T-helper 17 cell (primary cell): ENCODE results near the gene POLR3A. TPM values are rescaled to one million over a fixed set of nuclear protein-coding genes. Genes with fewer than 3 reads are reported as not detected.
"Not testable (repeated sequence)": the region's sequence is repeated elsewhere in the genome, so short reads cannot be mapped to it uniquely, and the experiment has no call there.

Experiments
- ATAC-seq: fragments of 150-1000 bp; cut with Tn5 transposase; 2 replicates; pipeline ENCODE4 v1.10.0; 2021; ENCODE audit warnings: mild to moderate bottlenecking, moderate library complexity
- DNase-seq, 3 donors: peaks; one replicate each; pipeline versions ENCODE4 v3.0.0 to v3.0.0-alpha.2; 2020 to 2021
- H3K9me3 ChIP-seq: one replicate; pipeline ENCODE4 v1.7.0; 2013; ENCODE audit warnings: low read length, mild to moderate bottlenecking; ENCODE audit not compliant: control insufficient read depth, poor library complexity, severe bottlenecking
- H3K27ac Mint-ChIP-seq: one replicate; pipeline ENCODE4 v1.8.0; 2022; ENCODE audit warnings: mild to moderate bottlenecking, moderate library complexity, mixed read lengths
- H3K27me3 Mint-ChIP-seq: one replicate; pipeline ENCODE4 v1.8.0; 2022; ENCODE audit warnings: mixed read lengths
- H3K36me3 Mint-ChIP-seq: one replicate; pipeline ENCODE4 v1.8.0; 2022; ENCODE audit warnings: low read depth, mixed read lengths
- H3K4me1 Mint-ChIP-seq: one replicate; pipeline ENCODE4 v1.8.0; 2022; ENCODE audit warnings: mild to moderate bottlenecking, mixed read lengths
- H3K4me3 Mint-ChIP-seq: one replicate; pipeline ENCODE4 v1.8.0; 2022; ENCODE audit warnings: mild to moderate bottlenecking, moderate library complexity, mixed read lengths
- total RNA-seq, 4 donors: library from RNA in 2 of 4; stranded (reverse) in 2 of 4; gene quantifications; one replicate each; pipeline ENCODE4 v1.2.3 and lab custom pipeline; 2022 to 2026

The POLR3A gene
- total RNA-seq, 2 donors from 2014 or later: 10.9 to 12.0 TPM

DNA sequence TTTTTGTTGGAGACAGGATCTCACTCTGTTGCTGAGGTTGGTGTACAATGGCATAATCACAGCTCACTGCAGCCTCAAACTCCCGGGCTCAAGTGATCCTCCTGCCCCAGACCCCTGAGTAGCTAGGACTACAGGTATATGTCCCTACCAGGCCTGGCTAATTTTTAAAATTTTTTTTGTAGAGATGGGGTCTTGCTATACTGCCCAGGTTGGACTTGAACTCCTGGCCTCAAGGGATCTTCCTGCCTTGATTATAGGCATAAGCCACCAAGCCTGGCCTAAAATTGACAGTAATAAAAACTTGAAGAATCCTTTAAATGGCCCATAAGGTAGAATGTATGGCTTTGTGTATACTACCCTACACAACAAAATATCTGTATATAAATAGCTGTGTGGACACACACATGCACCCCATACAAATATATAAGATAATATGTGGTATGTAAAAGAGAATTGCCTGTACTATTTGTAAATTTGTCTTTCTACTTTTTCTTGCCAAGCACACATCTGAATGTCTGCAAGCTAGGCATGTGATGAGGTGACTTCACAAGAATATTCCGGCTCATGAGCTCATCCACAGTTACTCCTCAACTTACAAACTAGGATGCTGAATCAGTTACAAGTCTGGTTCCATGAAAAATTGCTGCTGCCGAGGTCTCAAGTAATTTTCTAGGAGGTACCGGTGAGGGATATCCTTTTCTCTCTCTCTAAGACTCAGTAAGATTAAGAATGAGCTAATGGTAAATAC is 26.6 kb downstream of the POLR3A start:
- peaks cover 8% of the 10 kb centered on the region for H3K4me1 Mint-ChIP-seq

GRCh38 chr10:78000956-78001472 is 28.3 kb downstream of the POLR3A start:
- Mint-ChIP-seq H3K27me3 (no peaks in the 10 kb centered on the region), H3K27ac (no peak overlapping the region), H3K4me3 (no peak overlapping the region), H3K4me1 (peaks cover 4% of the 10 kb centered on the region), H3K36me3 (peaks cover 24% of the 10 kb centered on the region)
- DNase-seq (no peak), ATAC-seq (no peak)
- no peaks in the 10 kb centered on the region for H3K9me3 ChIP-seq

More for the DNA sequence above, 26.6 kb downstream of the POLR3A start:
- no peaks in the 10 kb centered on the region for H3K27me3 Mint-ChIP-seq
- H3K36me3 Mint-ChIP-seq: peaks cover 25% of the 10 kb centered on the region
- H3K4me3 Mint-ChIP-seq: no peak overlapping the region
- H3K9me3 ChIP-seq: no peaks in the 10 kb centered on the region
- no peak overlapping the region for H3K27ac Mint-ChIP-seq
- DNase-seq (no peak), ATAC-seq (no peak)

- Mint-ChIP-seq H3K4me1 (peaks cover 4% of the 10 kb centered on the region), H3K4me3 (no peak overlapping the region), H3K27me3 (no peaks in the 10 kb centered on the region), H3K36me3 (peaks cover 23% of the 10 kb centered on the region), H3K27ac (no peak overlapping the region)
- no peaks in the 10 kb centered on the region for H3K9me3 ChIP-seq
- ATAC-seq: no peak
- no peak for DNase-seq
Observed at GRCh38 chr10:78000206-78000605, 29.1 kb downstream of the POLR3A start.

- not testable (repeated sequence) for H3K4me3 Mint-ChIP-seq, H3K27me3 Mint-ChIP-seq
- H3K36me3 Mint-ChIP-seq: peaks cover 24% of the 10 kb centered on the region
Observed at GRCh38 chr10:77998780-77999179, 30.5 kb downstream of the POLR3A start.

DNA sequence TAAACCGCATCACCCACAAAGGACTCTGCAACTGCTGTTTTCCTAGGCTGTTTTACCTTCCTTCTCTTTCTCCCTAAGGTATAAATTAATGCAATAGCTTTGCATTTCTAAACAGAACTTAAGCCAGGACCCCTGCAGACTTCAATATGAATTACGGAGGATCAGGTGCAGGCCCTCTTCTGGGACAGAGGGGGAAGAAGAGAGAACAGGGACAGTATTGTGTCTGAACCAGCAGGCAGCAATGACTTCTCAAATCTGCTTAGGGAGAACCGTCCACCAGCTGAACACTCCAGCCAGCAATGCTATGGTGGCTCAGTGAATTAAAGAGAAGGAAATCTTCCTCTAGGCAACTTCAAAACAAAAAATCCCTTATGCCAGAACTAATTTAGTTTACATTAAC is 35.7 kb downstream of the POLR3A start:
- DNase-seq (no peak), ATAC-seq (no peak)
- H3K4me3 Mint-ChIP-seq: no peak overlapping the region
- peak overlapping the region; percentile 14 for H3K27ac Mint-ChIP-seq
- H3K36me3 Mint-ChIP-seq: peaks cover 20% of the 10 kb centered on the region
- H3K4me1 Mint-ChIP-seq: peaks cover 8% of the 10 kb centered on the region
- H3K27me3 Mint-ChIP-seq: no peaks in the 10 kb centered on the region
- H3K9me3 ChIP-seq: no peaks in the 10 kb centered on the region

More at GRCh38 chr10:77998780-77999179, 30.5 kb downstream of the POLR3A start:
- not testable (repeated sequence) for DNase-seq, H3K27ac Mint-ChIP-seq, H3K4me1 Mint-ChIP-seq, H3K9me3 ChIP-seq, ATAC-seq

- no peak for ATAC-seq
- H3K27ac Mint-ChIP-seq: no peak overlapping the region
- H3K4me3 Mint-ChIP-seq: no peak overlapping the region
Observed at GRCh38 chr10:77989081-77989724, 40.1 kb downstream of the POLR3A start.

GRCh38 chr10:77987671-77988255 is 41.6 kb downstream of the POLR3A start:
- H3K36me3 Mint-ChIP-seq: peaks cover 14% of the 10 kb centered on the region
- no peaks in the 10 kb centered on the region for H3K9me3 ChIP-seq
- DNase-seq: no peak
- H3K27me3 Mint-ChIP-seq: no peaks in the 10 kb centered on the region
- no peak for ATAC-seq
- no peak overlapping the region for H3K4me3 Mint-ChIP-seq
- H3K4me1 Mint-ChIP-seq: peaks cover 5% of the 10 kb centered on the region
- peak overlapping the region; percentile 14 for H3K27ac Mint-ChIP-seq

More at GRCh38 chr10:77989081-77989724, 40.1 kb downstream of the POLR3A start:
- no peak for DNase-seq
- H3K36me3 Mint-ChIP-seq: peaks cover 18% of the 10 kb centered on the region
- no peaks in the 10 kb centered on the region for H3K27me3 Mint-ChIP-seq
- no peaks in the 10 kb centered on the region for H3K9me3 ChIP-seq
- peaks cover 8% of the 10 kb centered on the region for H3K4me1 Mint-ChIP-seq

DNA sequence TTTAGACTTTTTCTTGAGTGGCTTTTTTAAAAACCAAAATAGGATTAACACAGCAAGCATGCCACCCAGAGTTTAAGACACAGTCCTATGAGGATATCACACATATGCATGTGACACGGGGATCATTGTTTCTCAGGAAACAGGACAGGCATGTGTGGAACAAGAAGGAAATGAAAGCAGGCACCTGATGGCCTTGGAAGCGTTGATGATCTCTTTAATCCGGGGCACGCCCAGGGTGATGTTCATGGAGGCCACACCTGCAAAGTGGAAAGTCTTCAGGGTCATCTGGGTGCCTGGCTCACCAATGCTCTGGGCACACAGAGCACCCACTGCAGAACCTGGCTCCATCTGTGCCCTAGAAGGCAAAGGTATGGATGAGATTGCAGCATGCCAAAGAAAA is 44.3 kb downstream of the POLR3A start:
- ATAC-seq (no peak), DNase-seq (no peak)
- no peaks in the 10 kb centered on the region for H3K27me3 Mint-ChIP-seq
- H3K4me3 Mint-ChIP-seq: no peak overlapping the region
- no peak overlapping the region for H3K27ac Mint-ChIP-seq
- peaks cover 12% of the 10 kb centered on the region for H3K36me3 Mint-ChIP-seq
- H3K4me1 Mint-ChIP-seq: peaks cover 5% of the 10 kb centered on the region
- no peaks in the 10 kb centered on the region for H3K9me3 ChIP-seq

GRCh38 chr10:77983384-77984341 is 45.7 kb downstream of the POLR3A start:
- H3K36me3 Mint-ChIP-seq: peaks cover 12% of the 10 kb centered on the region
- no peak overlapping the region for H3K4me3 Mint-ChIP-seq
- DNase-seq: no peak
- no peaks in the 10 kb centered on the region for H3K9me3 ChIP-seq
- H3K4me1 Mint-ChIP-seq: peaks cover 5% of the 10 kb centered on the region
- ATAC-seq: no peak
- H3K27ac Mint-ChIP-seq: no peak overlapping the region
- H3K27me3 Mint-ChIP-seq: no peaks in the 10 kb centered on the region

DNA sequence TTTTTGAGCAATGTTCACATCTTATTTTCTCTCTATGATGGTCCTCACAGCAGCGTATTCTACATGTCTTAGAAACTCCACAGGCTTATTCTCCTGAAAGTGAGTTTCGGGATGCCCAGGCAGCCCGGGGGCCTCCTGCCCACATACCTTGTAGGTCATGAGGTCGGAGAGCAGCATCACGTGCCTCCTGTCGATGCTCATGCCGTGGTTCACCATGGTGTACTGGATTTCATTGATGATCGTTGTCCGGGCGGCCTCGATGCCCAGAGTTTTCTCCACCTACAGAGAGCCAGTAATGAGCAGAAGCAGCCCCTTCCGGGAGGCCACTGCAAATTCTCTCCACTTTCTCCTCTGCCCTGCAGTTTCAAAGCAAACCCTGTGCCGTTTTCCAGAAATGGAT is 48.0 kb downstream of the POLR3A start:
- DNase-seq: no peak

GRCh38 chr10:77979221-77979620 is 50.1 kb downstream of the POLR3A start:
- Mint-ChIP-seq H3K27me3 (no peaks in the 10 kb centered on the region), H3K4me3 (no peak overlapping the region), H3K27ac (no peak overlapping the region), H3K36me3 (peaks cover 9% of the 10 kb centered on the region), H3K4me1 (no peaks in the 10 kb centered on the region)
- no peaks in the 10 kb centered on the region for H3K9me3 ChIP-seq
- ATAC-seq (no peak), DNase-seq (no peak)

More for the DNA sequence above, 48.0 kb downstream of the POLR3A start:
- Mint-ChIP-seq H3K27me3 (no peaks in the 10 kb centered on the region), H3K4me3 (no peak overlapping the region), H3K27ac (no peak overlapping the region), H3K4me1 (peaks cover 2% of the 10 kb centered on the region), H3K36me3 (peaks cover 16% of the 10 kb centered on the region)
- H3K9me3 ChIP-seq: no peaks in the 10 kb centered on the region
- no peak for ATAC-seq

GRCh38 chr10:77978360-77978759 is 51.0 kb downstream of the POLR3A start:
- no peaks in the 10 kb centered on the region for H3K4me1 Mint-ChIP-seq
- no peak overlapping the region for H3K4me3 Mint-ChIP-seq
- DNase-seq (no peak), ATAC-seq (no peak)
- peaks cover 9% of the 10 kb centered on the region for H3K36me3 Mint-ChIP-seq
- no peaks in the 10 kb centered on the region for H3K27me3 Mint-ChIP-seq
- no peaks in the 10 kb centered on the region for H3K9me3 ChIP-seq
- H3K27ac Mint-ChIP-seq: no peak overlapping the region
